Limb (tissue), 2 donors: ENCODE results near the gene CCDC27.

Source experiments
- DNase-seq, 2 donors: peaks; one replicate each; pipeline ENCODE4 v3.0.0-alpha.2; 2016; ENCODE audit errors: extremely low spot score in 2 of 2

CCDC27 gene

GRCh38 chr1:3774946-3775489, 22.8 kb downstream of the CCDC27 start:
- no peak for DNase-seq

GRCh38 chr1:3775490-3776230, 23.4 kb downstream of the CCDC27 start:
- DNase-seq = peak in 1 of 2 donors; percentile 60

GRCh38 chr1:3776231-3776961, 24.1 kb downstream of the CCDC27 start:
- no peak for DNase-seq

GRCh38 chr1:3777078-3777547, 24.9 kb downstream of the CCDC27 start:
- DNase-seq = no peak

- DNase-seq = no peak
These were observed 25.7 kb downstream of the CCDC27 start for GRCh38 chr1:3777647-3778589.

GRCh38 chr1:3778590-3779264, 26.5 kb downstream of the CCDC27 start:
- DNase-seq = no peak

GRCh38 chr1:3779265-3779911, 27.1 kb downstream of the CCDC27 start:
- DNase-seq = no peak

- no peak for DNase-seq
These were observed 27.7 kb downstream of the CCDC27 start for GRCh38 chr1:3779912-3780416.

- DNase-seq = no peak
These were observed 28.7 kb downstream of the CCDC27 start for GRCh38 chr1:3780901-3781300.

GRCh38 chr1:3783651-3784474, 31.6 kb downstream of the CCDC27 start:
- DNase-seq = no peak

- DNase-seq = no peak
These were observed 32.8 kb downstream of the CCDC27 start for GRCh38 chr1:3785045-3785444.

- no peak for DNase-seq
These were observed 33.4 kb downstream of the CCDC27 start for GRCh38 chr1:3785456-3786157.

GRCh38 chr1:3786468-3787348, 34.5 kb downstream of the CCDC27 start:
- no peak for DNase-seq

GRCh38 chr1:3787349-3787715, 35.1 kb downstream of the CCDC27 start:
- no peak for DNase-seq

- DNase-seq = no peak
These were observed 35.7 kb downstream of the CCDC27 start for GRCh38 chr1:3787745-3788605.

- DNase-seq = no peak
These were observed 36.6 kb downstream of the CCDC27 start for GRCh38 chr1:3788756-3789420.
